GM19193 (cell line): ENCODE measurements around the gene FRMD1.

Experiments
- POLR2A ChIP-seq: IDR thresholded peaks from 4 replicates; pipeline ENCODE4 v1.6.1; 2011; ENCODE audit not compliant: insufficient read depth, insufficient read length; ENCODE audit errors: extremely low read depth

FRMD1 gene

GRCh38 chr6:168102315-168102985 lies 23.4 kb upstream of the FRMD1 start:
- TF ChIP-seq POLR2A = no peak

GRCh38 chr6:168101590-168102314 lies 22.7 kb upstream of the FRMD1 start:
- TF ChIP-seq POLR2A = no peak

- TF ChIP-seq POLR2A = no peak
Observed at GRCh38 chr6:168100803-168101589, 22.0 kb upstream of the FRMD1 start.

- no peak for TF ChIP-seq POLR2A
Observed at GRCh38 chr6:168100011-168100802, 21.2 kb upstream of the FRMD1 start.

GRCh38 chr6:168099201-168100010 lies 20.4 kb upstream of the FRMD1 start:
- TF ChIP-seq POLR2A = no peak

GRCh38 chr6:168098431-168098861 lies 19.4 kb upstream of the FRMD1 start:
- TF ChIP-seq POLR2A = no peak

GRCh38 chr6:168097621-168098430 lies 18.8 kb upstream of the FRMD1 start:
- TF ChIP-seq POLR2A = no peak

GRCh38 chr6:168097221-168097620 lies 18.2 kb upstream of the FRMD1 start:
- TF ChIP-seq POLR2A = no peak

GRCh38 chr6:168096271-168096764 lies 17.3 kb upstream of the FRMD1 start:
- no peak for TF ChIP-seq POLR2A

- TF ChIP-seq POLR2A = no peak
Observed at GRCh38 chr6:168095716-168096250, 16.8 kb upstream of the FRMD1 start.

- no peak for TF ChIP-seq POLR2A
Observed at GRCh38 chr6:168095171-168095691, 16.2 kb upstream of the FRMD1 start.

- no peak for TF ChIP-seq POLR2A
Observed at GRCh38 chr6:168093634-168094033, 14.6 kb upstream of the FRMD1 start.
